Stimulated activated CD4-positive, alpha-beta T cell treated with anti-CD3 and anti-CD28 coated beads, TNF-alpha, amount 100 ng/mL, for 24 hours (primary cell): ENCODE results near the gene MORN5.

Experiments
- DNase-seq, 3 experiments: peaks; one replicate each; pipeline ENCODE4 v3.0.0-alpha.2; 2020; ENCODE audit warnings: low read depth in 3 of 3

Gene MORN5

DNA sequence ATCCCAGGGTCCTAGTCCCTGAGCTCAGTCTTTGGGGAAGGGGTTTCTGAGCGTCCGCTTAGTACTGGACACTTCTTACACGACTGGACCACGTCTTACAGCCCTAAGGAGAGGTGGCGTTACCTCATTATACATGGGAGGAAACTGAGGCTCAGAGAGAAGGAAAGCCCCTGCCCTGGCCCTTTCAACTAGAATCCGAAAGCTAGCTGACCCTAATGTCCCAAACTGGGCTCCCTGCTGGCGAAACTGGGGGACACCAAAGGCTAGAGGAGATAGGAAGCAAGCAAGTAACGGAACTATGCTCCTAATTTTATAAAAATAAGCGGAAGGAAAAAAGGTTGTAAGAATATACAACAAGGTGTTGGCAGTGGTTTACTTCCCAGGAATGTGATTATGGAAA, 54.8 kb downstream of the MORN5 start:
- DNase-seq, result no peak

GRCh38 chr9:122215663-122216062, 56.0 kb downstream of the MORN5 start:
- DNase-seq, result no peak

GRCh38 chr9:122216138-122216797, 56.6 kb downstream of the MORN5 start:
- no peak for DNase-seq

- no peak for DNase-seq
These were observed 57.2 kb downstream of the MORN5 start for GRCh38 chr9:122216798-122217418.

DNA sequence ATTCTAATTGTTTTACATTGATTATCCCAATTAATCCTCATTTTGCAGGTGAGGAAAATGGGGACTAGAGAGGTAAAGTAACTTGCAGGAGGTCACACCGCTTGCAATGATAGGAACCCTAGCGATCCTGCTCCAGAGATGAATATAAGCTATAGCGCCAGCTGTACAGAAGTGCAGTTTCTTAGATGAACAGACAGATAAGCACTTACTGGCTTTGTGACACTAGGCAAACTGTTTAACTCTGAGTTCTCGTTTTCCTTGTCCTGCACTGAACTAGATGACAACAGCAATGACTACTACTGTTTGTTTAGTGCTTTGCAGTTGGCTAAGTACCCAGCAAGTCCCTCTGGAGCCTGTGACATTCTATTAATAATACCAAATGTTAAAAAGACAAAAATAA, 57.9 kb downstream of the MORN5 start:
- DNase-seq, result no peak

GRCh38 chr9:122218071-122218934, 58.6 kb downstream of the MORN5 start:
- DNase-seq, result no peak

DNA sequence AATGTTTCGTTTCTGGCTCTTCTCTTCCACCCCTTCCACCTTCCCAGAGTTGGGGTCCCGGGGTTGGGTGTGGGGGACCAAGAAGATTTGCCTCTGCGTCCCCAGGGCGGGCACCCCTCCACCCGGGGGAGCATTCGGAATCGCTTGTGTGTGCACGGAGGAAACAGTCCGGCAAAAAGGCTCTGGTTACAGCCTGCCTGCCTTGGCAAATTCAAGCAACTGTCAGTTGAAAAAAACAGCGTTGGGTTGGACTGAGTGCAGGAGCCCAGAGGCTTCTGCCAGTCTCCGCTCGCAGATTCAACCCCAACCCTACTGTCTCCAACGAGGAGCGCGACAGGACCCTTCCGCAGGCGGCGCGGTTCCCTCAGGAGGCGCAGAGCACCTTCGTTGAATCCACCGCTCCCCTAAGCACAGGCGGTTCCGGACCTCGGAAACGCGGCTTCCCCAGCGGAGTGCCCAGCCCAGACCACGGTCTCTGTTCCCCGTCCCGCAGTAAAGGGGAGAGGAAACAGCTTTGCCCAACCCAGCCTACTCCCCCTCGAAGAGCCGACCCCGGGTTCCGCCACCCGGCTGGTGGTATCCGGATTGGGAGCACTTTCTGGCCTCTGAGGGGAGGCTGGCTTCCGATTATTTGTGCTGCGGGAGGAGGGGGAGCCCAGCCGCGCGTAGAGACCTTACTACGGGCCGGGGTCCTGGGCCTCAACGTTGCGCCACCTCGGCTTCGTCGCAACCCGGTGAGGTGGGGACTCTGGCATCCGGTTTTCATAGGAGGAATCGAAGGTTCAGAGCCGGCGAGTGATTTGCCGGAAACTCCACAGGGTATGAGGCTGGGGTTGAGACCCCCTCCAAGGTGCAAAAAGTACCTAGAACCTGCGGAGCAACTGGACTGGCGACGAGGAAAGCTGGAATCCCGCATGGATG, 59.5 kb downstream of the MORN5 start:
- DNase-seq, result no peak

- DNase-seq, result no peak
These were observed 60.4 kb downstream of the MORN5 start for GRCh38 chr9:122219856-122220672.

DNA sequence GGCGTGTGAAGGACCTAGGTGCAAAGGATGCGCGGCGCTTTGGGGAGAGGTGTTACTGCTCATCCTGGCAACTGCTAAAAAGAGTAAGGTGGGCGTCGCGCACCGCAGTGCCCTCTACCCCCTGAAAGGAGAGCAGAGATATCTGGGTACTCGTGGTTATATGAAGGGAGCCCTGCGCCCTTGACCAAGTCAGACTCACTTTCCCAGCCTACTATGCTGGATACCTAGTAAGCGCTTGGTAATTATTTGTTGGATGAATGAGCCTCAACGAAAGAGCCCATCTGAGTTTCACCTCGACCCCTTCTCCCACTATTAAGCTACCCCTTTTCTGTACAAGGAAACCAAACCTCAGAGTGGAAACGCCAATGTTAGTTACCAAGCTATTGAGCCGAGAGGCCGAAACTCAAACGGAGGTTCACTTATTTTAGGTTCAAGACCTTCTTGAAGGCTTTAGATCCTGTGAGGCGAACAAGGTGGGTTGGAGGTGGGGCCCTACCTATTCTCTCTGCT, 61.0 kb downstream of the MORN5 start:
- no peak for DNase-seq

DNA sequence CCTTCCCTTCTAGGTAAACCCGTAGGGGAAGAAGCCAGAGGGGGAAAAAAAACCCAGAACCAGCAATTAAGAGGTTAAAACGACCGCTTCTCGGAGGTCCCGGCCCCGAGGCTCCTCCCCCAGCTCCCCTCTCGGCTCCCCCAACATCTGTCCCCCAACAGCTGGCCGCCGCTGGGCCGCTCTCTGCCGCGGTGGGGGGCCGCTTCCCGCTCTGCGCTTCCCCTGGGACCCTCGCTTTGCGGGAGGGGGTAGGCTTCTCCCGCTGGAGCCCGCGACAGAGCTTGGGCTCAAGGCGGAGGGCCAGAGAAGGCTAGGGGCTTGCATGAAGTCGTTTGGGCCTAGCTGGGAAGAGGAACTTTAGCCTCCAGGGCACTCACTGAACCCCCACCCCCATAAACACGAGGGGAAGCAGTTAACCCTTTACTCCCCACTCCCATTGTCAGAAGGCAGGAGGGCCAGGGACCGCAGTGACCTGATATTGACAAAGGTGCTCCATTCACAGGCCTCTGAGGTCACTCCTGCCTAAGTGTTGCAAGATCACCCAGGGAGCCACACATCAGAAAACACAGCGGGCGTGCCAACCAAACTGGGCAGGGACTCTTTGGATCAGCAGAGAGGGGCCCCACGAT, 61.6 kb downstream of the MORN5 start:
- DNase-seq, result no peak

DNA sequence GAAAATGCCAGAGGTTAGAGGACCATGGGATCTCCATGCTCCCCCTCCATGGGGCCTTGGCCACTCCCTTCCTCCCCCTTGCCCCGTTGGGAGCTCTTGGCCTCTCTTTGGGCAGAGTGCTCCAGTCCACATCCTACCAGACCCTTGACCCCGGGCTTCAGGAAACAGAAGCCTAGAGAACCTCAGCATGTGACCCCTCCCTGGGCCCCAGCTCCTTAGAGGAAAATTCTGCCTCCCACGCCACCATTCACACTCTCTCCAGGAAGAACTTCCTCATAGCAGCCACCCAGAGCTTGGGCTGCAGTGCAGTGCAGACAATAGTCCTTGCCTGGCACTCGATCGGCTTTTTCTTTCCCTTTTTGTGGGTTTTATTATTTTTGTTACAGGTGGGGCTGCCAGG, 63.1 kb downstream of the MORN5 start:
- DNase-seq, result no peak

DNA sequence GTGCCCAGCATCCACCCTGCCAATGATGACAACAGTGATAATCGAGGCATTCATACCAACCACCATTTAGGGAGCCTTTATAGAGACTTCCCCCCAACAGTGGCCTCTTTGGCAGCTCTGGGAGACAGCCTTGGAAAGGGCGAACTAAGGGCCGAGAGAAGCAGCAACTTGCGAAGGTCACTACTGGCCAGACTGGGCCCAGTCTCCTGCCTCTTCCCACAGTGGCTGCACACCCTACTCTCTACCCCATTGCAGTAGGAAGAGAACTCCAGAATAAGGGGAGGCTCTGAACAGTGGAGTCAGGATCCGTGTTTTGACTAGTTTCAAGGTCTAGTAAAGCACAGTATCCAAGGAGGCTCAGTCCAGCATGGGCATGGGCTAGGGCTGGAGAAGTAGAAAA, 63.7 kb downstream of the MORN5 start:
- no peak for DNase-seq

DNA sequence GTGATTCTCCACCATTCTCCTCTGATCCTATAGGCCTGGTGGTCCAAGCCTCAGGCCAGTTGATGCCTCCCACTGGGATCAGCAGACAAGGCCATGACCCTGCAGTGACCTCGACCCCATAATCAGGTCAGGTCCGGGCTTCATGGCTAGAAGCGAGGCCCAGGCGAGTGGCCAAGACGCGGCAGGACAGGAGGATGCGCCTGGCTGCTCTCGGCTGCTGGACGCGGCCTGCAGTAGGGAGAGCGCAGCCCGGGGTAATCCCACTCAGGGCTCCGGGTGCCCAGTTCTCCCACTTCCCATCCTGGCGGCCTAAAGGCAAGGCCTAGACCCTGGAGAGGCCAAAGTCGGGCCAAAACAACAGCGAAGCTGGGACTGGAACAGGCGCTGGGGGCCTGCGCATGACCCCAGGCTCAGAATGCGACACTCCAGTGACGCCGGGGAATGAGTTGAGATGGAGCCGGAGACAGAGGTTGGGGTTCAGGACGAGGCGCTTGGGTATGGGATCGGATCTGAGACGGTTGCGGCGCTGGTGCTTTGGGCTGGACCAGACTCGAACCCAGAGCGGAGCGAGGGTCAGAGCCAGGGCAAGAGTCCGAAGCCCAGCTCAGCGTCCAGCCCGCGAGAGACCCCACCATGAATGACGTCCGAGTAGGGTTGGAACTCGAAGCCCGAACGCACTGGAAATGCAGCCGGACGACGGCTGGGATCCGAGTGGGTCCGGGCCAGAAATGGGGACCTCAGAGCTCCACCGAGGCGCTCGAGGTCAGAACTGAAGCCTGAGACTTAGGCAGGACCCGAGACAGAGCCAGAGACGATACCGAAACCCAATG, 65.8 kb downstream of the MORN5 start:
- DNase-seq, result no peak

DNA sequence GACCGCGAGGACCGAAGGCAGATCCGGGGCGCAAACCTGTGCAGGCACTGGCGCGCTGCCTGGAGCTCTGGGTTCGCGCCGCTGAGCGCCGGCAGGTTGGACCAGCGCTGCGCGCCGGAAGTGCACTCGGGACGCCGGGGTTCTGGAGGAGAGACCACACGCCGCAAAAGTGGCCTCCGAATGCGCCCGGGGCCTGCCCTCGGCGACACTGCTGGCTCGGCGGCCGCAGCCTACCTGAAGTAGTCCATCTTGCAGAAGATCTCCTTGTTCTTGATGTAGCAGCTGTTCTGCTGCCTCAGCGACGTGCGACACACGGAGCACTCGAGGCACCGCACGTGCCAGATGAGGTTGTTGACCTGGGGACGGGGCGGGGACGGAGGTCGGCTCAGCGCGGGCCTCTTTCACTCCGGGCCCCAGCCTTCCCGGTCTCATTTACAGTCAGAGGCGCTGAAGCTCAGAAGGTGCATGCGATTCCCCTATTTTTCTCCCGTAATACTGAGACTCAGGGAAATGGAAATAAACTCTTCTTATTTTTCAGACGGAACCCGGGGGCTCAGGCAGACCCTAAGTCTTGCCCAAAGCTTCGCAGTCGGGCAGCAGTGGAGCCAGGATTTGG, 66.5 kb downstream of the MORN5 start:
- DNase-seq, result no peak

- DNase-seq, result no peak
These were observed 67.3 kb downstream of the MORN5 start for GRCh38 chr9:122226758-122227574.

GRCh38 chr9:122227575-122227900, 67.8 kb downstream of the MORN5 start:
- no peak for DNase-seq

- no peak for DNase-seq
These were observed 68.5 kb downstream of the MORN5 start for GRCh38 chr9:122228191-122228567.
